HG03565 (cell line): Measurements from ENCODE around the gene TRAFD1.

ENCODE experiments used
- ATAC-seq: cut with Tn5 transposase; IDR thresholded peaks from one replicate; pipeline ENCODE4 v1.9.1; 2021; ENCODE audit warnings: mild to moderate bottlenecking, moderate library complexity; ENCODE audit not compliant: unreplicated experiment

The TRAFD1 gene

GRCh38 chr12:112172556-112173324 is 47.4 kb downstream of the TRAFD1 start:
- ATAC-seq: no peak

GRCh38 chr12:112175361-112176155 is 50.2 kb downstream of the TRAFD1 start:
- no peak for ATAC-seq

DNA sequence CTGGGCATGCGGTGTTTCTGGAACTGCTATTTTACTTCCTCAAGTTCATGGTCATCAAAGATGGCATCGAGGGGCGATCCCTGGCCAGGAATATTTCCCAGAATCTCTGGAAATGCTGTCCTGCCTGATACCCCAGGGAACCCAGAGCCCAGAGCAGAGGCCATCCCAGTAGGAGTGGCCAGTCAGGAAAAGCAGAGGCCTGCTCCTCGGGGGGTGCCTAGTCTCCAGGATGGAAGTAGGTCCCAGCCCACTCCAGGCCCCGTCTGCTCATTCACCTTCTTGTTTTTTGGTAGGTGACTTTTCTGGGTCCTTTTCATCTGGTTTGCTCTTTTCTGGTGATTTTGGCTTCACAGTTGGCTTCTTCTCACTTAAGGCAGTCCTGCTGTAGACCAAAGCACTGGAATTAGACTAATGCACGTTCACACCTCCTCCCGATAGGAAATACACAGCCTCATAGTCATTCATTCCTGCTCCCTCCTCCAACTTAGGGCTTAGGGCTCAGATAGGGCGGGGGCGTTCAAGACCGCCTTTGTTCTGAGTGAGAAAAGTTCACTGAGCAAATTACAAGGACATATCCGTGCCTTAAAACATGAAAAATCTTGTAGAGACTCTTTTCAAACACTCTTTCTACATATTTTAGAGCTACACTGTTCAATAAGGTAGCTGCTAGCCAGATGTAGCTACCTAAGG is 51.1 kb downstream of the TRAFD1 start:
- no peak for ATAC-seq

DNA sequence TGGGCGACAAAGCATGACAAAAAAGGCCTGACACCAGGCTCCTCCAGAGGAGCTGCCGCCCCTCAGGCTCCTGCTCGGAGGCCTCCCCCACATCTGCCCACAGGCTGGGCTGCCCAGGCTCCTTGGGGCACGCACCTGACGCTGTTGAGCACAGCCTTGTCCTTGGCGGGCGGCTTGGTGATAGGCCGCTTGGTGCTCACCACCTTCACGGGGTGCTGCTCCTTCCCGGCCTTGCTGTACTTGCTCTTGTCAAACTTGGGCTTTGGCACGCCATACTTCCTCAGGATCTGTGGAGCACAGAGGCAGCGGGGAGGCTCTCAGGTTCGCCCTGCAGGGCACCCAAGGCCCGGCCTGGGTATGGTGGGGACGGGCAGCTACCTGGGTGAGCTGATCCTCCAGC is 53.4 kb downstream of the TRAFD1 start:
- no peak for ATAC-seq

DNA sequence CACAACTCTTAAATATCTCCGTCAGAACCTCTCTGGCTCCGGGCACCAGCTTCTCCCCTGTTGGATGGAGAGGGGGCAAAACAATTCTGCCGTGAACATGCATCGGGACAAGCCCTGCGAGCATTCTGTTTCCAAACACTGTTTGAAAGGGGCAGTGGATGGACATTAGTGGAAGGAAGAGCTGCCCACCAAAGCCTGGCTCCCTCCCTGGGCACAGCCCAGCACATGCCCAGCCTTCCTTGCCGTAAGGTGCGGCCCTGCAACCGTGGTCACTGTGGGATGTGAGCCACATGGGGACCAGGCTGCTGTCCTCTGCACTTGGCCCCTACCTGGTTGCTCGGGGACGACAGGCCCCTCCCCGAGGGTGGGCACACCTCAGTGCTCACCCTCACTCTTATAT is 54.0 kb downstream of the TRAFD1 start:
- ATAC-seq: no peak

DNA sequence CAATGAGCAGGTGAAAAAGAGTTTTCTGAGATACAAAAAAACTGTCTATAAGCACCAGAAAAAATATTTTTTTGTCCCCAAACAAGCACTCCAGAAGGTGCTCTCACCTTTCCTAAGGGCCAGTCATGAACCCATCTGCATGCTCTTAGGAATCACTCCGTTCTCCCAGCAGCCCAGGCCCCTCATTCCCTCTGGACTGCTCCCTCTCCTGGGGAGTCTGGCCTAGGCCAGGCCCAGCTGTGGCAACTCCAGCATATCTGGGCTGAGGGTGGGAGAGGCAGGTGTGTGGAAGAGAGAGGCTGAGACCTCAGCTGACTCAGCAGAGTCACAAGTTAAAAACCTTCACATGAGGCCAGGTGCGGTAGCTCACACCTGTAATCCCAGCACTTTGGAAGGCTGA is 54.6 kb downstream of the TRAFD1 start:
- ATAC-seq: no peak

- ATAC-seq: no peak
Observed at GRCh38 chr12:112180422-112180821, 55.1 kb downstream of the TRAFD1 start.

DNA sequence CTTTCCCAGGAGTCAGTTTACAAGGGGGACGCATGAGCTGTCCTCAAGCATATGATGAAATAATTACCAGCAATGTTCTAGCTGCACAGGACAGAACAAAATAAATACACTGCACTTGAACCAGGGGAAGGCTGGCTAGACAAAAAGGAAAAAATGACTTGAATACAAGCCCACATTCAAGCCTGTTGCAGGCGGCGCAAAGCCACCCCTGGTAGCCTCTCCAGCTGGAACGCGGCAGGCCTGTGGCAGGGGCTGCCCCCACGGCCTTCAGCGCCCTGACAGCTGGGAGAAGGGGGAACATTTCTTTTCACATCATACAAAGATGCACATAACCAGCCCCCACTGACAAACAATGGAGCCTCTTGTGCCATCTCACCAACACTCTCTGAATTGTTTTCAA is 57.1 kb downstream of the TRAFD1 start:
- ATAC-seq: no peak

DNA sequence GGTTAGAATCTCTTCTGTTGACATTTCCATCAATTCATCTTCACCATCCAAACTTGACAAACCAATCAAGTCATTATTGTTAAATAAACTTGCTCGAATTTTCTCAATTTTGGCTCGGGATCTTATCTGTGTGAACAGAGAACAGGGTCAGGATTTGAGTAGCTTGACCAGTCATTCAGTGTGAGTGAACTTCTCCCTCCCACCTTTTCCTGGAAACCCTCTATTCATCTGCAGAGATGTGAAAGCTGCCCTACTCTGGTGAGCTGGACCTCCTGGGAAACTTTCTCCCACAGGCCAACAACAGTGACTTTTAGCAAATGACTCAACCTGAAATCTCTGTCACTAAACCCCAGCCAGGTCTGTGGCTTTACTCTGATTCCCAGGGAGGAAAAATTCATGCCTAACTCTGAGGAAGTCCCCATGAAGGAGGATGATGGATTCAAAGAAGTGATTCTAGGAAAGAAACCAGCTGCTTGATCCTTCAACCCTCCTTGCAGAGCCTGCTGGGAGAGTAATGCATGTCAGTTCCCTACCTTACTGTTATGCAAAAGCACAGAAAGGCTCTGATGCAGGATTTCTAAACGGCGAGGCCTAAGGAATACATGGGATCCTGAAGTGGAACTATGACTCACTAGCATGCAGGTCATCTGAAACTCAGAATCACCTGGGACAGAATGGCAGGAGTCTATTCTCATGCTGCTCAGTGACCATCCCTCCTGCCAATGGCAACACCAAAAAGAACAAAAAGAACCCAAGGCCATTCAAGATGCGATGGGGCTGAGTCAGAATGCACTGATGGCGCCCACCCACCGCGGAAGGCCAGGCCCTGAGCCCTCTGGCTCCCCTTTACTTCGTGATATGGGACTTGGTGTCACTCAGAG is 58.0 kb downstream of the TRAFD1 start:
- no peak for ATAC-seq

DNA sequence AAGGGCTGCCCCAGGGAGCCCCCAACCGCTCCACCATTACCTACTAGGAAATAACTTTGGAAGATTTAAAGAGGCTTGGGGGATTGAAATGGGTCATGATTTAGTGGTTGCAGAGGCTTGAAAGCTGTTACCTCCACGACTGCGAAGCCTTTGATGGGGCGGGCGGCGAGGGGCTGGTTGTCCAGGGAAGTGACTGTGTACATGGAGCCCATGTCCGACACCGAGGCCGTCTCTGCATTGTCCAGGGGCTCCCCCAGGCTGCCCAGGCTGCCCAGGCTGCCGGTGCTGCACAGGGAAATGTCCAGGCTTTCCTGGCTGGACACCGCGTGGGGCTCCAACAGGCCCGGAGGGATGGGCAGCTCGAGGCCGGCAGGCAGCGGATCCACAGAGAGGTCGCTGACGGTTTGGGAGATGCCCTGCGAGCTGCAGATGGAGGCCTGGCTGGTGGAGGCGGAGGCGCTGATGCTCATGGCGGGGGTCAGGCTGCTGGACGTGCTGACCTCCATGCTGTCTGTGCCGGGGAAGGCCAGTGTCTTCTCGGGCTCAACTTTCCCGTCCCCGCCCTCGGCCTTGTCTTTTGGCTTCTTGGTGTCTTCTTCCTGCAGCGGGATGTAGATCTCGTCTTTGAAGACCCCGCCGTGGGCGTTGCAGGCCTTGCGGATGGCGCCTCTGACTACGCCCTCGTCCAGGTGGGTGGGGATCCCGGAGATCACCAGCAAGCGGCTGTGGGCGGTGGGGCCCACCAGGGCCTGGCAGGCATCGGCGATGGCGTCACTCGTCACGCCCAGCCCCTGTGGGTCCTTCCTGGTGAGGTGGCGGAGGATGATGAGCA is 58.9 kb downstream of the TRAFD1 start:
- no peak for ATAC-seq

GRCh38 chr12:112185093-112185923 is 59.9 kb downstream of the TRAFD1 start:
- no peak for ATAC-seq

- no peak for ATAC-seq
Observed at GRCh38 chr12:112188130-112188830, 62.9 kb downstream of the TRAFD1 start.

DNA sequence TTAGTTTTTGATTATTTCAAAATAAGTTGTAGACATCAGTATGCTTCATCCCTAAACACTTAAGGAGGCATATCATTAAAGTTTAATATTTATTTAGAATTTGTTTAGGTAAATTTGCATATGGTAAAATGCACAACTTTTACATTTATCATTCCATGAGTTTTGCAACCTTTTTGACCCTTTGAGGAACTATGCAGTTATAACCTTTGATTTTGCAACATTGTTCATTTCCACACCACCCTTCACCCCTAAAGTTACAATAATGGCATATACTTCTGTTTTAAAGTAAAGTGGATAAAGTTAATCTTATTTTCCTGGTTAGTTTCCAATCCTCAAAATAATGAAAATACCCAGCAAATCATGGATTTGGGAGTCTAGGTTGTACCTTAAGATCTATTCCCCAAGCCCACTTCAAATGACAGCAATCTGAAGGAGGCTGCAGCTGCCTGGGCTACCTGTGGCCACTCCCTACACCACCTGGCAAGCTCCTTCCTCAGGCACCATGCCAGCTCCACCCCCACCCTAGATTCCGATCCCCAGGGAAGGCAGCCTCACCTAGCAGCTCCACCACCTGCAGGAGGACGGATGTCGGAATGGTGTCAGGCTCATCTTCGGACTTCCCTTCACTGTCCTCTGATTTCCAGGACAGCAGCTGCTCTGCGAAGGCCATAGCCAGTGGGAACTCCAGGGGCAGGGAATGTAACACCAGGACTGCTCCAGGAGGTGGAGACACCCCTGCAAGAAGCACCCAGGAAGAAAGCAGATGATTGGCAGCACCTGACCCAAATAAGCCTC is 65.1 kb downstream of the TRAFD1 start:
- ATAC-seq: no peak

GRCh38 chr12:112191201-112191600 is 65.8 kb downstream of the TRAFD1 start:
- no peak for ATAC-seq

GRCh38 chr12:112191840-112192321 is 66.5 kb downstream of the TRAFD1 start:
- ATAC-seq: no peak

- no peak for ATAC-seq
Observed at GRCh38 chr12:112192475-112192874, 67.1 kb downstream of the TRAFD1 start.

GRCh38 chr12:112194601-112195247 is 69.4 kb downstream of the TRAFD1 start:
- no peak for ATAC-seq
